ENCODE data around the gene ZNF493. TPM values are rescaled to one million over a fixed set of nuclear protein-coding genes. Genes with fewer than 3 reads are reported as not detected.

Gene ZNF493
- total RNA-seq, 3 donors from 2014 or later, result 23.0 to 72.2 (median 47.5) TPM

DNA sequence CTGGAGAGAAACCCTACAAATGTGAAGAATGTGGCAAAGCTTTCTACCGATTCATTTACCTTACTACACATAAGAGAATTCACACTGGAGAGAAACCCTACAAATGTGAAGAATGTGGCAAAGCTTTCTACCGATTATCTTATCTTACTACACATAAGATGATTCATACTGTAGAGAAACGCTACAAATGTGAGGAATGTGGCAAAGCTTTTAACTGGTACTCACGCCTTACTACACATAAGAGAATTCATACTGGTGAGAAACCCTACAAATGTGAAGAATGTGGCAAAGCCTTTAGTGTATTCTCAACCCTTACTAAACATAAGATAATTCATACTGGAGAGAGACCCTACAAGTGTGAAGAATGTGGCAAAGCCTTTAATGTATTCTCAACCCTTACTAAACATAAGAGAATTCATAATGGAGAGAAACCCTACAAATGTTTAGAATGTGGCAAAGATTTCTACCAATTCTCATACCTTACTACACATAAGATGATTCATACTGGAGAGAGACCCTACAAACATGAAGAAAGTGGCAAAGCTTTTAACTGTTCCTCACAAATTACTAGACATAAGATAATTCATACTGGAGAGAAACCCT lies 12.9 kb upstream of the ZNF493 start:
- intact Hi-C loops (cut with DNase I; ENCODE audit: low total_unique reads), result no loop called here
- peaks cover 59 to 93% of the 10 kb centered on the region in 2 donors for H3K9me3 ChIP-seq

DNA sequence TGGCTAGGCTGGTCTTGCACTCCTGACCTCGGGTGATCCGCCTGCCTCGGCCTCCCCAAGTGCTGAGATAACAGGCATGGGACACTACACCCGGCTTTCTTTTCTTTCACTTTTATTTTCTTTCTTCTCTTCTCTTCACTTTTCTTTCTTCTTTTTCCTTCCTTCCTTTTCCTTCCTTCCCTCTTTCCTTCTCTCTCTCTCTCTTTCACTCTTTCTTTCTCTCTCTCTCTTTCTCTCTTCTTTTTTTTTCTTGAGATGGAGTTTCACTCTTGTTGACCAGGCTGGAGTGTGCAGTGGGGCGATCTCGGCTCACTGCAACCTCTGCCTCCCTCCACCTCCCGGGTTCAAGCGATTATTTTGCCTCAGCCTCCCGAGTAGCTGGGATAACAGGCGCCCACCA lies 812 bp upstream of the ZNF493 start:
- Histone ChIP-seq H3K4me1 (no peaks in the 10 kb centered on the region), H3K27ac (no peak overlapping the region), H3K27me3 (no peaks in the 10 kb centered on the region), H3K36me3 (no peaks in the 10 kb centered on the region), H3K4me3 (no peak overlapping the region), H3K9me3 (no peaks in the 10 kb centered on the region)
- DNase-seq (ENCODE audit: low spot score in 2 of 2), result no peak
- intact Hi-C loops (cut with DNase I; ENCODE audit: low total_unique reads), result no loop called here
- no peak for TF ChIP-seq POLR2A (IDR thresholded peaks at IDR 0.05)
- TF ChIP-seq, protein P1, sequence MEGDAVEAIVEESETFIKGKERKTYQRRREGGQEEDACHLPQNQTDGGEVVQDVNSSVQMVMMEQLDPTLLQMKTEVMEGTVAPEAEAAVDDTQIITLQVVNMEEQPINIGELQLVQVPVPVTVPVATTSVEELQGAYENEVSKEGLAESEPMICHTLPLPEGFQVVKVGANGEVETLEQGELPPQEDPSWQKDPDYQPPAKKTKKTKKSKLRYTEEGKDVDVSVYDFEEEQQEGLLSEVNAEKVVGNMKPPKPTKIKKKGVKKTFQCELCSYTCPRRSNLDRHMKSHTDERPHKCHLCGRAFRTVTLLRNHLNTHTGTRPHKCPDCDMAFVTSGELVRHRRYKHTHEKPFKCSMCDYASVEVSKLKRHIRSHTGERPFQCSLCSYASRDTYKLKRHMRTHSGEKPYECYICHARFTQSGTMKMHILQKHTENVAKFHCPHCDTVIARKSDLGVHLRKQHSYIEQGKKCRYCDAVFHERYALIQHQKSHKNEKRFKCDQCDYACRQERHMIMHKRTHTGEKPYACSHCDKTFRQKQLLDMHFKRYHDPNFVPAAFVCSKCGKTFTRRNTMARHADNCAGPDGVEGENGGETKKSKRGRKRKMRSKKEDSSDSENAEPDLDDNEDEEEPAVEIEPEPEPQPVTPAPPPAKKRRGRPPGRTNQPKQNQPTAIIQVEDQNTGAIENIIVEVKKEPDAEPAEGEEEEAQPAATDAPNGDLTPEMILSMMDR (IDR thresholded peaks at IDR 0.05), result no peak
- no peak for TF ChIP-seq POLR2AphosphoS5 (IDR thresholded peaks at IDR 0.05)

More for the DNA sequence above, 12.9 kb upstream of the ZNF493 start:
- no peaks in the 10 kb centered on the region for H3K27me3 ChIP-seq
- no peak for TF ChIP-seq POLR2A (IDR thresholded peaks at IDR 0.05)
- TF ChIP-seq, protein P1 (IDR thresholded peaks at IDR 0.05), result no peak
- no peak for TF ChIP-seq POLR2AphosphoS5 (IDR thresholded peaks at IDR 0.05)
- DNase-seq (ENCODE audit: low spot score in 2 of 2), result no peak
- H3K36me3 ChIP-seq, result no peaks in the 10 kb centered on the region
- no peak overlapping the region for H3K27ac ChIP-seq
- no peak overlapping the region for H3K4me3 ChIP-seq
- H3K4me1 ChIP-seq, result no peaks in the 10 kb centered on the region

DNA sequence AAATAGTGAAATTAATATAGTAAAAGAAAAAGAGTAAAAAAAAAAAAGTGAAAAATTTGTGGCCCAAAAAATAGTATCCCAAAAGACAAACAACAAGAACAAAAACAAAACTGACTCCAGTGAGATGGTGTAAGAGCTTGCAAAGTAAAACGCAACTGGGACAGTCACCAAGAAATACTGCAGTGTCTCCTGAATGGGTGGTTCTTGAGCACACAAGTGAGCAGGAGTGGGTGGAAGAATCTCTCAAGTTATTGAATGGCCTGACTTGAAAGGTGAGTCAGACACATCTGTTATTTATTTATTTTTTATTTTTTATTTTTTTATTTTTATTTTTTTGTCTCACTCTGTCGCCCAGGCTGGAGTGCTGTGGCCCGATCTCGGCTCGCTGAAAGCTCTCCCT lies 1.9 kb downstream of the ZNF493 start:
- Histone ChIP-seq H3K9me3 (no peaks in the 10 kb centered on the region), H3K4me3 (no peak overlapping the region), H3K36me3 (no peaks in the 10 kb centered on the region), H3K27ac (no peak overlapping the region), H3K4me1 (no peaks in the 10 kb centered on the region), H3K27me3 (no peaks in the 10 kb centered on the region)
- no peak for DNase-seq (ENCODE audit: low spot score in 2 of 2)
- intact Hi-C loops (cut with DNase I; ENCODE audit: low total_unique reads), result no loop called here
- TF ChIP-seq POLR2AphosphoS5 (IDR thresholded peaks at IDR 0.05) (no peak), POLR2A (IDR thresholded peaks at IDR 0.05) (no peak)
- TF ChIP-seq, protein P1 (IDR thresholded peaks at IDR 0.05), result no peak

DNA sequence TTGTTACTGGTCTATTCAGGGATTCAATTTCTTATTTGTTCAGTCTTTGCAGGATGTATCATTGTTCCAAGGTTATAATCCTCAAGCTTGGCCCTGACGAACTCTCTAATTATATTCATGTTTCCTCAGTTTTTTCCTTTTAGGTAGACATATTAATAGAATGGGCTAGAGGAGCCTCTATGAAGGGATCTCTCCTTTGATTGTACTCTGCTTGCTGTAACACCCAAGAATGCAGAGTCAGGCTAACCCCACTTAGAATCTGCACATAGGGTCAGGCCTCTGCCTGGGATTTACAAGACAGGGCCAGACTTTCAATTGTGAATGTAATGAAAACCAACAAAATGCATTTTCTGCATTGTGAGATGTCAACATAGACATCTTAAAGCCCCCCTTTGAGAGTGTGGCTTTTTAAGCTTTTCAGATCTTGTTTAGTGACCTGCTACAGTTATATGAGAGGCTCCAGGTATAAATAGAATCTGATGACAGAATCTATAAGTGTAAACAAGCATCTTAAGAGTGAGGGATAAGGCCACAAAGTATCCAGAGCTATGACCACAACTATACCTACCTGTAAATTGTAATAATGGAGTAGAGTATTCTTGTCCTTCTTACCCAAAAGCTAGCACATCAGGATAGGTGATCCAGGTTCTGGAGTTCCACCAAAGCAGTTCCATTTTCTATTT lies 5.5 kb downstream of the ZNF493 start:
- Histone ChIP-seq H3K27ac (no peak overlapping the region), H3K27me3 (no peaks in the 10 kb centered on the region), H3K36me3 (no peaks in the 10 kb centered on the region), H3K9me3 (peaks cover 0 to 4% of the 10 kb centered on the region in 2 donors), H3K4me1 (no peaks in the 10 kb centered on the region), H3K4me3 (no peak overlapping the region)
- TF ChIP-seq POLR2A (IDR thresholded peaks at IDR 0.05) (no peak), POLR2AphosphoS5 (IDR thresholded peaks at IDR 0.05) (no peak)
- TF ChIP-seq, protein P1 (IDR thresholded peaks at IDR 0.05), result no peak
- DNase-seq (ENCODE audit: low spot score in 2 of 2), result no peak
- intact Hi-C loops (cut with DNase I; ENCODE audit: low total_unique reads), result no loop called here

DNA sequence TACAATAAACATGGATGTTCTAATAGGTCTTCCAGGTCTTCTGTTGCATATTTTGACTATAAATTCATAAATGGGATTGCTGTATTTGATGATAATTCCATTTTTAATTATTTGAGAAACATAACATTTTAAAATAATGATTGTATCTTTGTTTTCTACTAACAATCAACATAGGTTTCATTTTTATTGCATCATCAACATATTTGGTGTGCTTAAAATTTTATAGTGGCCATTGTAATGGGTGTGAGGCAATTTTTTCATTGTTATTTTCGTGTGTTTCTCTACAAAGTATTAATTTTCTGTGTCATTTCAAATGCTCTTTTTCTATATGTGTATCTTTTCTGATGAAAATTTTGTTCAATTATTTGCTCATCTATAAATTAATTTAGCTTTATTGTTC lies 13.2 kb downstream of the ZNF493 start:
- Histone ChIP-seq H3K9me3 (peaks cover 0 to 9% of the 10 kb centered on the region in 2 donors), H3K4me1 (no peaks in the 10 kb centered on the region), H3K27me3 (no peaks in the 10 kb centered on the region), H3K27ac (no peak overlapping the region), H3K36me3 (no peaks in the 10 kb centered on the region), H3K4me3 (no peak overlapping the region)
- no peak for TF ChIP-seq POLR2A (IDR thresholded peaks at IDR 0.05)
- TF ChIP-seq POLR2AphosphoS5 (IDR thresholded peaks at IDR 0.05), result no peak
- TF ChIP-seq, protein P1 (IDR thresholded peaks at IDR 0.05), result no peak
- DNase-seq (ENCODE audit: low spot score in 2 of 2), result no peak
- intact Hi-C loops (cut with DNase I; ENCODE audit: low total_unique reads), result no loop called here

Measured in breast epithelium (tissue), 4 donors.